ENCODE measurements around the gene NUDT21. TPM values are rescaled to one million over a fixed set of nuclear protein-coding genes. Genes with fewer than 3 reads are reported as not detected.
"Not testable (repeated sequence)": the region's sequence is repeated elsewhere in the genome, so short reads cannot be mapped to it uniquely, and the experiment has no call there.

The NUDT21 gene
- total RNA-seq, 1 donor from 2014 or later = 148 TPM

GRCh38 chr16:56382901-56383355, 68.2 kb downstream of the NUDT21 start:
- peaks cover 10% of the 10 kb centered on the region for H3K4me1 Mint-ChIP-seq (ENCODE audit: unreplicated experiment)
- peak overlapping the region; percentile 7 for H3K4me3 Mint-ChIP-seq
- TF ChIP-seq CTCF (conservative IDR thresholded peaks at IDR 0.05) = no peak
- peak overlapping the region; percentile 19 for H3K27ac Mint-ChIP-seq
- no peak for DNase-seq (ENCODE audit: extremely low spot score, unreplicated experiment)
- H3K36me3 Mint-ChIP-seq = peaks cover 69% of the 10 kb centered on the region
- no peaks in the 10 kb centered on the region for H3K27me3 Mint-ChIP-seq
- peaks cover 5% of the 10 kb centered on the region for H3K9me3 Mint-ChIP-seq

- H3K9me3 Mint-ChIP-seq = peaks cover 5% of the 10 kb centered on the region
- TF ChIP-seq CTCF (conservative IDR thresholded peaks at IDR 0.05) = no peak
- H3K4me1 Mint-ChIP-seq (ENCODE audit: unreplicated experiment) = peaks cover 10% of the 10 kb centered on the region
- no peak for DNase-seq (ENCODE audit: extremely low spot score, unreplicated experiment)
- H3K36me3 Mint-ChIP-seq = peaks cover 71% of the 10 kb centered on the region
- H3K4me3 Mint-ChIP-seq = no peak overlapping the region
- no peak overlapping the region for H3K27ac Mint-ChIP-seq
- no peaks in the 10 kb centered on the region for H3K27me3 Mint-ChIP-seq
Measured at GRCh38 chr16:56382459-56382858, 68.7 kb downstream of the NUDT21 start.

- peaks cover 71% of the 10 kb centered on the region for H3K36me3 Mint-ChIP-seq
- not testable (repeated sequence) for H3K4me1 Mint-ChIP-seq (ENCODE audit: unreplicated experiment); H3K9me3 Mint-ChIP-seq; DNase-seq (ENCODE audit: extremely low spot score, unreplicated experiment); H3K27ac Mint-ChIP-seq; H3K4me3 Mint-ChIP-seq; H3K27me3 Mint-ChIP-seq
Measured at GRCh38 chr16:56380778-56381485, 70.2 kb downstream of the NUDT21 start.

Other genes with a start within 250 kb of the NUDT21 start
- 65.4 and 86.4 TPM in 2 replicates for gene AMFR, start 25.8 kb downstream of the NUDT21 start, total RNA-seq (ENCODE audit: low replicate concordance)
- 45.9 and 52.2 TPM in 2 replicates for gene OGFOD1, start 222 bp upstream of the NUDT21 start, total RNA-seq (ENCODE audit: low replicate concordance)
- 37.6 and 39.6 TPM in 2 replicates for gene BBS2, start 68.7 kb upstream of the NUDT21 start, total RNA-seq (ENCODE audit: low replicate concordance)
- not detected in 2 replicates for gene MT4, start 113.7 kb upstream of the NUDT21 start, total RNA-seq (ENCODE audit: low replicate concordance)
- gene MT3, start 138.2 kb upstream of the NUDT21 start, total RNA-seq (ENCODE audit: low replicate concordance) = not detected in 2 replicates
- 18.2 and 21.4 TPM in 2 replicates for gene MT2A, start 157.3 kb upstream of the NUDT21 start, total RNA-seq (ENCODE audit: low replicate concordance)
- gene MT1E, start 174.4 kb upstream of the NUDT21 start, total RNA-seq (ENCODE audit: low replicate concordance) = 7.8 and 12.5 TPM in 2 replicates
- gene MT1M, start 181.3 kb upstream of the NUDT21 start, total RNA-seq (ENCODE audit: low replicate concordance) = not detected in 2 replicates
- gene MT1A, start 187.3 kb upstream of the NUDT21 start, total RNA-seq (ENCODE audit: low replicate concordance) = not detected in 2 replicates
- not detected in 2 replicates for gene MT1B, start 200.6 kb upstream of the NUDT21 start, total RNA-seq (ENCODE audit: low replicate concordance)
- gene MT1F, start 206.6 kb upstream of the NUDT21 start, total RNA-seq (ENCODE audit: low replicate concordance) = 5.9 and 6.5 TPM in 2 replicates
- 2.8 and 4.8 TPM in 2 replicates for gene MT1G, start 216.7 kb upstream of the NUDT21 start, total RNA-seq (ENCODE audit: low replicate concordance)
- gene MT1H, start 218.5 kb upstream of the NUDT21 start, total RNA-seq (ENCODE audit: low replicate concordance) = 2.2 and 2.4 TPM in 2 replicates
- 39.3 and 53.1 TPM in 2 replicates for gene MT1X, start 231.1 kb upstream of the NUDT21 start, total RNA-seq (ENCODE audit: low replicate concordance)